ENCODE data around the gene ACSM3.
"Not testable (repeated sequence)": the region's sequence is repeated elsewhere in the genome, so short reads cannot be mapped to it uniquely, and the experiment has no call there.

Gene ACSM3

GRCh38 chr16:20749474-20749873 is 14.3 kb upstream of the ACSM3 start:
- Histone ChIP-seq H3K27me3 (ENCODE audit: insufficient read depth, low read depth, severe bottlenecking) (no peaks in the 10 kb centered on the region), H3K9me3 (ENCODE audit: severe bottlenecking) (peaks cover 7% of the 10 kb centered on the region), H3K27ac (no peak overlapping the region), H3K36me3 (no peaks in the 10 kb centered on the region), H3K4me3 (ENCODE audit: low read depth, low read length) (no peak overlapping the region)
- TF ChIP-seq CTCF (IDR thresholded peaks at IDR 0.05; ENCODE audit: low read depth, low read length): no peak
- DNase-seq: no peak

GRCh38 chr16:20750558-20750957 is 13.3 kb upstream of the ACSM3 start:
- no peak for DNase-seq
- no peak for TF ChIP-seq CTCF (IDR thresholded peaks at IDR 0.05; ENCODE audit: low read depth, low read length)
- Histone ChIP-seq H3K36me3 (no peaks in the 10 kb centered on the region), H3K27me3 (ENCODE audit: insufficient read depth, low read depth, severe bottlenecking) (no peaks in the 10 kb centered on the region), H3K9me3 (ENCODE audit: severe bottlenecking) (peaks cover 7% of the 10 kb centered on the region), H3K4me3 (ENCODE audit: low read depth, low read length) (no peak overlapping the region), H3K27ac (no peak overlapping the region)

GRCh38 chr16:20753727-20754126 is 10.1 kb upstream of the ACSM3 start:
- no peaks in the 10 kb centered on the region for H3K9me3 ChIP-seq (ENCODE audit: severe bottlenecking)
- no peaks in the 10 kb centered on the region for H3K36me3 ChIP-seq
- no peak overlapping the region for H3K4me3 ChIP-seq (ENCODE audit: low read depth, low read length)
- H3K27ac ChIP-seq: no peak overlapping the region
- H3K27me3 ChIP-seq (ENCODE audit: insufficient read depth, low read depth, severe bottlenecking): no peaks in the 10 kb centered on the region
- no peak for DNase-seq
- TF ChIP-seq CTCF (IDR thresholded peaks at IDR 0.05; ENCODE audit: low read depth, low read length): no peak

GRCh38 chr16:20755238-20755637 is 8.6 kb upstream of the ACSM3 start:
- no peak for DNase-seq
- H3K4me3 ChIP-seq (ENCODE audit: low read depth, low read length): no peak overlapping the region
- no peaks in the 10 kb centered on the region for H3K36me3 ChIP-seq
- H3K27ac ChIP-seq: no peak overlapping the region
- TF ChIP-seq CTCF (IDR thresholded peaks at IDR 0.05; ENCODE audit: low read depth, low read length): no peak
- no peaks in the 10 kb centered on the region for H3K9me3 ChIP-seq (ENCODE audit: severe bottlenecking)
- no peaks in the 10 kb centered on the region for H3K27me3 ChIP-seq (ENCODE audit: insufficient read depth, low read depth, severe bottlenecking)

GRCh38 chr16:20755799-20756198 is 8.0 kb upstream of the ACSM3 start:
- H3K27me3 ChIP-seq (ENCODE audit: insufficient read depth, low read depth, severe bottlenecking); H3K4me3 ChIP-seq (ENCODE audit: low read depth, low read length); DNase-seq; H3K9me3 ChIP-seq (ENCODE audit: severe bottlenecking); H3K36me3 ChIP-seq; H3K27ac ChIP-seq: not testable (repeated sequence)

- H3K27ac ChIP-seq: no peak overlapping the region
- no peak for TF ChIP-seq CTCF (IDR thresholded peaks at IDR 0.05; ENCODE audit: low read depth, low read length)
- DNase-seq: no peak
- H3K4me3 ChIP-seq (ENCODE audit: low read depth, low read length): no peak overlapping the region
- no peaks in the 10 kb centered on the region for H3K36me3 ChIP-seq
- no peaks in the 10 kb centered on the region for H3K27me3 ChIP-seq (ENCODE audit: insufficient read depth, low read depth, severe bottlenecking)
- no peaks in the 10 kb centered on the region for H3K9me3 ChIP-seq (ENCODE audit: severe bottlenecking)
Measured at GRCh38 chr16:20760346-20760745, 3.5 kb upstream of the ACSM3 start.

Data from WERI-Rb-1 (cell line).